KOPT-K1 (cell line): Measurements from ENCODE around the gene CACYBP.
"Not testable (repeated sequence)": the region's sequence is repeated elsewhere in the genome, so short reads cannot be mapped to it uniquely, and the experiment has no call there.

ENCODE experiments used
- H3K27ac ChIP-seq: fragments of 200-600 bp; sonication (generic); 2 replicates; pipeline ENCODE4 v1.5.1; 2016; ENCODE audit warnings: antibody characterized with exemption, mild to moderate bottlenecking, low read depth, low read length; ENCODE audit not compliant: poor library complexity, severe bottlenecking
- H3K36me3 ChIP-seq: fragments of 200-600 bp; sonication (generic); 2 replicates; pipeline ENCODE4 v1.5.1; 2017; ENCODE audit warnings: antibody characterized with exemption, mild to moderate bottlenecking, low read length, moderate library complexity; ENCODE audit not compliant: insufficient read depth
- H3K9me3 ChIP-seq: fragments of 200-600 bp; sonication (generic); 2 replicates; pipeline ENCODE4 v1.5.1; 2017; ENCODE audit warnings: antibody characterized with exemption, low read length, mild to moderate bottlenecking; ENCODE audit not compliant: insufficient read depth, poor library complexity, severe bottlenecking

The CACYBP gene

GRCh38 chr1:175019524-175019923 lies 19.8 kb downstream of the CACYBP start:
- H3K9me3 ChIP-seq: no peaks in the 10 kb centered on the region
- peaks cover 49% of the 10 kb centered on the region for H3K36me3 ChIP-seq
- no peak overlapping the region for H3K27ac ChIP-seq

- peak within 1 kb of the TSS; percentile 76 for H3K27ac ChIP-seq
- no peaks in the 10 kb centered on the region for H3K9me3 ChIP-seq
- peaks cover 12% of the 10 kb centered on the region for H3K36me3 ChIP-seq
These were observed 23.5 kb downstream of the CACYBP start, which contains the start of gene MRPS14 for GRCh38 chr1:175023043-175023921. MRPS14 (minus strand) TSS chr1:175023425; CDS start chr1:175023408, 17 bp downstream.

- not testable (repeated sequence) for H3K36me3 ChIP-seq, H3K9me3 ChIP-seq
- peak overlapping the region; percentile 76 for H3K27ac ChIP-seq
These were observed 24.1 kb downstream of the CACYBP start for GRCh38 chr1:175023922-175024242.

GRCh38 chr1:175024773-175025172 lies 25.0 kb downstream of the CACYBP start:
- Histone ChIP-seq H3K9me3 (no peaks in the 10 kb centered on the region), H3K27ac (no peak overlapping the region), H3K36me3 (peaks cover 5% of the 10 kb centered on the region; the same call in 1 of the 2 replicates)

GRCh38 chr1:175033953-175034352 lies 34.2 kb downstream of the CACYBP start:
- no peaks in the 10 kb centered on the region for H3K9me3 ChIP-seq
- H3K36me3 ChIP-seq: no peaks in the 10 kb centered on the region
- no peak overlapping the region for H3K27ac ChIP-seq

- Histone ChIP-seq H3K27ac (no peak overlapping the region), H3K36me3 (no peaks in the 10 kb centered on the region), H3K9me3 (no peaks in the 10 kb centered on the region)
These were observed 35.0 kb downstream of the CACYBP start for GRCh38 chr1:175034775-175035174.

- H3K36me3 ChIP-seq: no peaks in the 10 kb centered on the region
- no peak overlapping the region for H3K27ac ChIP-seq
- H3K9me3 ChIP-seq: no peaks in the 10 kb centered on the region
These were observed 36.1 kb downstream of the CACYBP start for GRCh38 chr1:175035865-175036264.

- Histone ChIP-seq H3K36me3 (no peaks in the 10 kb centered on the region), H3K9me3 (no peaks in the 10 kb centered on the region), H3K27ac (no peak overlapping the region)
These were observed 36.7 kb downstream of the CACYBP start for GRCh38 chr1:175036476-175036875.

- Histone ChIP-seq H3K9me3 (no peaks in the 10 kb centered on the region), H3K36me3 (no peaks in the 10 kb centered on the region)
These were observed 37.7 kb downstream of the CACYBP start for GRCh38 chr1:175037416-175037815.

GRCh38 chr1:175040324-175040879 lies 40.7 kb downstream of the CACYBP start:
- Histone ChIP-seq H3K36me3 (no peaks in the 10 kb centered on the region), H3K9me3 (no peaks in the 10 kb centered on the region), H3K27ac (no peak overlapping the region)

More at GRCh38 chr1:175037416-175037815, 37.7 kb downstream of the CACYBP start:
- H3K27ac ChIP-seq: no peak overlapping the region

- no peaks in the 10 kb centered on the region for H3K9me3 ChIP-seq
- H3K27ac ChIP-seq: no peak overlapping the region
- H3K36me3 ChIP-seq: no peaks in the 10 kb centered on the region
These were observed 42.9 kb downstream of the CACYBP start for GRCh38 chr1:175042650-175043049.

GRCh38 chr1:175043824-175044223 lies 44.1 kb downstream of the CACYBP start:
- H3K36me3 ChIP-seq: no peaks in the 10 kb centered on the region
- H3K27ac ChIP-seq: no peak overlapping the region
- H3K9me3 ChIP-seq: no peaks in the 10 kb centered on the region

- H3K9me3 ChIP-seq, H3K36me3 ChIP-seq, H3K27ac ChIP-seq: not testable (repeated sequence)
These were observed 44.8 kb downstream of the CACYBP start for GRCh38 chr1:175044591-175044990.

GRCh38 chr1:175045097-175045496 lies 45.4 kb downstream of the CACYBP start:
- Histone ChIP-seq H3K36me3 (no peaks in the 10 kb centered on the region), H3K27ac (no peak overlapping the region), H3K9me3 (no peaks in the 10 kb centered on the region)

GRCh38 chr1:175045519-175045918 lies 45.8 kb downstream of the CACYBP start:
- Histone ChIP-seq H3K9me3 (no peaks in the 10 kb centered on the region), H3K27ac (no peak overlapping the region), H3K36me3 (no peaks in the 10 kb centered on the region)

- H3K9me3 ChIP-seq: no peaks in the 10 kb centered on the region
- H3K36me3 ChIP-seq: no peaks in the 10 kb centered on the region
- H3K27ac ChIP-seq: no peak overlapping the region
These were observed 51.2 kb downstream of the CACYBP start for GRCh38 chr1:175050992-175051391.
